Hepatocyte (in vitro differentiated cells): ENCODE measurements around the gene MIX23.

ENCODE experiments used
- CTCF ChIP-seq: fragments of 200-600 bp; sonication (generic); IDR thresholded peaks from 2 replicates; pipeline ENCODE4 v1.5.1; 2016; ENCODE audit warnings: antibody characterized with exemption, mild to moderate bottlenecking; ENCODE audit not compliant: poor library complexity
- EZH2 ChIP-seq: fragments of 200-600 bp; sonication (generic); IDR thresholded peaks from 2 replicates; pipeline ENCODE4 v1.6.1; 2016; ENCODE audit warnings: antibody characterized with exemption, mild to moderate bottlenecking, borderline replicate concordance

- TF ChIP-seq EZH2 (no peak), CTCF (no peak)
Observed at GRCh38 chr3:122377975-122378374, 5.1 kb downstream of the MIX23 start.
